SH-SY5Y (cell line): ENCODE data around the gene CAMK2G.

Experiments used
- GATA2 ChIP-seq: IDR thresholded peaks from 2 replicates; pipeline ENCODE4 v1.6.1; 2011; ENCODE audit warnings: mild to moderate bottlenecking, low read depth, low read length
- GATA3 ChIP-seq: IDR thresholded peaks from 2 replicates; pipeline ENCODE4 v1.6.1; 2011; ENCODE audit warnings: low read depth, mild to moderate bottlenecking, low read length, moderate library complexity

DNA sequence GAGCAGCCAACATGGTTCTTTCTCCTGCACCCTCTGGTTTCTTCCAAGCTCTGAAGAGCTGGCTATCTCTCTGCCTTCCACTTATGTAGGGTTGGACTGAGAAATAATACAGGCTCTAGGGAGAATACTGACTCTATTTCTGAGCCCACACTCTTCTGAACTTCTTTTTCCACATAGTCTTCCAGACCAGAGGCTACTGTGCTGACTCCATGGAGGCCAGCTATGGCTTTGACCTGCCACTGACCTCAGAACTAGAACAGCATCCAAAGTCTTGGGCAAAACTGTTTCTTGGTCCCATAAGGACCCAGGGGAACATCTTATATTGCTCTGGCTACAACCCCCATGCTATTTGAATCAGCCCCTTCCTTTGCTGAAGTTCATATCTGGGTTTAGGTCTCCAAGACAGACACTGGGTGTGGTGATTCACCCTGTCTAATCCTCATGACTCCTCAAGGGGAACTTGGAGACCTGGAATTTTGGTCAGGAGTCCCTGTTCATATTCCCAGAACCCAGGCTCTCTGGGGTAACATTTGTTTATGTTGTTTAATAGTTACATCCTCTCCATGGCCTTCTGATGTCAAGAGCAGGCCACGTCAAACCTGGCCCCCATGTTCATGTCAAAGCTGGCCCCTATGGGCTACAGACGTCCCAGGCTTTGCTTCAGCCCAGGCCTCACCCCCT is 24.5 kb upstream of the CAMK2G start:
- no peak for TF ChIP-seq GATA3
- no peak for TF ChIP-seq GATA2
